NCI-H2107 treated with DMSO at 0.1 percent for 48 hours (cell line): Measurements from ENCODE around the gene FN3K.

ENCODE experiments used
- DNase-seq: peaks from one replicate; lab custom pipeline; 2025; ENCODE audit not compliant: unreplicated experiment; lab: John Stamatoyannopoulos, UW

FN3K gene

DNA sequence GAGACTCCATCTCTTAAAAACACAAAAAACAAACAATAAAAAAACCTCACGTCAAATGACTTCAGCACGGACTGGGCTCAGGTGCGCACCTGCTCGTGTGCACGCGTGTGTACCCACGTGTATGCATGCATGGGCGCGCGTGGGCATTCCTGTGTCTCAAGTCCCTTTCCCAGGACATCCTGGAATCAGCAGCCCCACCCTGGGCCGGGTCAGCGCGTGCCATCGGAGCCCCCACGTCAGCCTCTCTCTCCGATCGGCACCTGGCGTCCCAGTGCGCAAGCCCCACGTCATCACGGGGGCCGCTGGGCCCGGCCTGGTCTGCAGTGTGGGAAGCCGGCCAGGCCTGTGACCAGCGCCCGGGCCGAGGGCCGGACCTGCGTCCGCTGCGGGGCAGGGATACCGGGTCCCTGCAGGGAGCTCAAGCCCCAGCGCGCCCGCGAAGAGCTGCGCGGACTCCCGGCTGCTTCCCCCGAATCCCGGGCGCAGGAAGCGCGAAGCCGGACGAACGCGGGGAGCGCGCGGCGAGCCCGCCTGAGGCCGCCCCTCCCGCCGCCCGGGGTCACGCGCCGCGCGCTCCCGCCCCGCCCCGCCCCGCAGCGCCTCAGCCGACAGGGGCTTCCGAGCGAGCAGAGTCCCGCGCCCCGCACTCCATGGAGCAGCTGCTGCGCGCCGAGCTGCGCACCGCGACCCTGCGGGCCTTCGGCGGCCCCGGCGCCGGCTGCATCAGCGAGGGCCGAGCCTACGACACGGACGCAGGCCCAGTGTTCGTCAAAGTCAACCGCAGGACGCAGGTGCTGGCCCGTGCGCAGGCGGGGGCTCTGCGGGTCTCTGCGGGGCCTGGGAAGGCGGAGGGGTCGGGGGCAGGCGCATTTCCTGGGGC lies at the start of gene FN3K:
FN3K (plus strand) TSS at position 629 of the 880 bp plus-strand sequence; CDS start at position 651, 22 bp downstream.
- DNase-seq = no peak

DNA sequence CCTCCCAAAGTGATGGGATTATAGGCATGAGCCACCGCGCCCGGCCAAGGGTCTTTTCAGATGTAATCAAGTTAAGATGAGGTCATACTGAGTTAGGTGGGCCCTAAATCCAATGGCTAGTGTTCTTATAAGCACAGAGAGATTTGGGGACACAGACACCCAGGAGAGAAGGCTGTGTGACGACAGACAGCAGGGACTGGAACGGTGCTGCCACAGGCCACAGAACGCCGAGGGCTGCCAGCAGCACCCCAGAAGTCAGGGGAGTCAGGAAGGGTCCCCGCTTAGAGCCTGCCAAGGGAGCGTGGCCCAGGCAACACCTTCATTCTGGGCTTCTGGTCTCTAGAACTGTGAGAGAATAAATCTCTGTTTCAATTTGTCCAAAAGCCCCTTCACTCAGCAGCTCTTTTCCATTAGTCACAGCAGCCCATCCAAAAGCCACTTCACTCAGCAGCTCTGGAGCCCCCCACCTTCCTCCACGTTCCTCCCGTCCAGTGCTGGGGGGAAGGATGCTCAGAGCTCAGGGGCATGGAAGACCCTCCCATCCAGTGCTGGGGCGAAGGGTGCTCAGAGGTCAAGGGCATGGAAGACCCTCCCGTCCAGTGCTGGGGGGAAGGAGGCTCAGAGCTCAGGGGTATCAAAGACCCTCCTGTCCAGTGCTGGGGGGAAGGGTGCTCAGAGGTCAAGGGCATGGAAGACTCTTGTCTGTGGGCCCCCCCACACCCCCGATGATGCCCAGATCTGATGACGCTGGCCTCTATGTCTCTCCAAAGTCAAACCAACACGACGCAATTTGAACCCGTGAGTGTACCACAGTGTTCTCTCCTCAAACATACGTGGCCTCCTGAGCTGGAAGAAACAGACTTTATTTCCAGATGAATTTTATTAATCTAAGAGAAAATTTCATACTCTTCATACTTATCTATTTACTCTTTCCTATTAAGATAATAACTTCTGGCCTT lies 48.8 kb upstream of the FN3K start:
- DNase-seq = no peak

DNA sequence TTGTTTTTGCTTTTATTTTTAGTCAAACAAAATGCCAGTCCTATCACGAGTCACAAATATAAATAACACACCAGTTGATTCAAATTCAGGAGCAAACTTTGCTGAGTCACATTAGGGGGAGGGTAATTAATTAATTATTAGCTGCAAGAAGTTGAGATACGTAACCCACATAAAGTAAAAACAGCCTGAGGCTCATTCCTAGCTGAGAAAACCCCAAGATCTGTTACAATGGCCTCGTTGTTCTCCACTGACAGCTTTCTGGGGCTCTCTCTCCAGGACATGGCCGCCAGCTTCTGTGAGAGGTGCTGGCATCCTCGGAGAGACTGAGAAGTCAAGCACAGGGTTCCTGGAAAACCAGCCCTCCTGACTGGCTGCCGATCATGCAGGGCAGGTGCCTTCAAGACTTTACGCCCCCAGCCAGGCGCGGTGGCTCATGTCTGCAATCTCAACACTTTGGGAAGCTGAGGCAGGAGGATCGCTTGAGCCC lies 48.0 kb upstream of the FN3K start:
- no peak for DNase-seq

DNA sequence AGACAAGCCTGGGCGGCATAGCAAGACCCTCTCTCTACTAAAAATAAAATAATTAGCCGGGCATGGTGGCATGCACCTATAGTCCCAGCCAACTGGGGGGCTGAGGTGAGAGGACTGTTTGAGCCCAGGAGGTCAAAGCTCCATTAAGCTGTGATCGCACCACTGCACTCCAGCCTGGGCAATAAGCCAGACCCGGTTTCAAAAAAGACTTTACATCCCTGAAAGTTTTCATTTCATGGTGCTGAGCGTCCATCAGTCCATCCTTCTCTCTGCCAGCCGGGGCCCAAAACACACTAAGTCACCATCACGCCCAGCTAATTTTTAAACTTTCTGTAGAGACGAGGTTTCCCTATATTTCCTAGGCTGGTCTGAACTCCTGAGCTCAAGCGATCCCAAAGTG lies 47.5 kb upstream of the FN3K start:
- DNase-seq = no peak

DNA sequence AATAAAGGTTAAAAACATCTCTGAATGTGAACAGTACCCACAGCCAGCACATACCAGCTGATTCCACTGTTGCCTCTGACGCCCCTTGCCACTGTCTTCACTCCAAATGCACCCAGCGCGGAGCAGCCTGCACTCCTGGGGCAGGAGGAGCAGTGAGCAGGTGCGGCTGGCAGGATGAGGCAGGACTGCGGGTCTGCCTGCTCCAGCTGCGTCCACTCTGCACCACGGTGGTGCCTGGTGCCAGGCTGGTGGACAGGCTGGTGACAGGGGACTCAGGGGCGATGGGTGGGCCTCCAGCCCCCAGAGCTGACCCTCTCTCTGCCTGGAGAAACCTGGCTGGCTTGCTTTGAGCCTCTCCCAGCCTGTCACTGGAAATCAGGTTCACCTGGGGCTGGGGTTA lies 46.3 kb upstream of the FN3K start:
- no peak for DNase-seq

DNA sequence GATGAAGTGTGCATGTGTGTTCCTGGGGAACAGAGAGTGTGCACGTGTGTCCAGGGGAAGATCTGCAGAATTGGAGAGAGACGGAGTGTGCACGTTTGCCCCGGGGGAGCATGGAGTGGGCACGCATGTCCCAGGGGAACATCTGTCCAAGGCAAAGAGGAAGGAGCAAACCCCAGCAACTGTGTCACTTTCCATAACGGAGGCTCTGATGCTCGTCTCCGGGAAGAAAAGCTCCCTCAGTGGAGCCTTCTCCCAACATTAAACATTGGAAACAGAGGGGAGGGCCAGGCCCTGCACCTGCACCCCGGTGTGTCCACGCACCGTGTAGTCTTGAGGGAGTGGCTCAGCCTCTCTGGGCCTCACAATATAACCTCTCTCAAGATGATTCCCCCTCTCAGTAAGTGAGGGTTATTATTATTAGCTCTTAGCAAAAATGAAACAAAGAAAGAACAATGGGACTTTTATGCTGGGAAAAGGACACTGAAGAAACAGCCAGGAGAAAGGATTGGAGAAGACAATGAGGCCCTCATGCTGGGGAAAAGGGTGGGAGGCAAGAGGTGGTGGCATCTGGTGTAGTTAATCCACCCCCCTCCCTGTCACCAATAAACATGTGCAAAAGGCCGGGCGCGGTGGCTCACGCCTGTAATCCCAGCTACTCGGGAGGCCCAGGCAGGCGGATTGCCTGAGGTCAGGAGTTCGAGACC lies 44.5 kb upstream of the FN3K start:
- DNase-seq = no peak

DNA sequence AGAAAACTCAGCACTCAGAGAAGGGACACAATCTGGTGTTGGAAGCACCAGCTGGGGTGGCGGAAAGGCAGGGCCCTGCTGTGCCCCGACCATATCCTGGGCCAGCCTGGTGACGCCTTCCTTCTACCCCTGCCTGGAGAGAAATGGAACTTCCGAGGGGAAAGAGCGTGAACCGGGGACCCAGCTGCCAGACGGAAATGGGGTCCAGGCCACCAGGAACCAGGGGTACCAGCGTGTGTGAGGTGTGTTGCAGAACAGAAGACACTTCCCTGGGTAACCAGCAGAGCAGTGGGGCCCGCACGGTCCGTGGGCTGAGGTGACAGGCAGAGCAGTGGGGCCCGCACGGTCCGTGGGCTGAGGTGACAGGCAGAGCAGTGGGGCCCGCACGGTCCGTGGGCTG lies 43.7 kb upstream of the FN3K start:
- no peak for DNase-seq

DNA sequence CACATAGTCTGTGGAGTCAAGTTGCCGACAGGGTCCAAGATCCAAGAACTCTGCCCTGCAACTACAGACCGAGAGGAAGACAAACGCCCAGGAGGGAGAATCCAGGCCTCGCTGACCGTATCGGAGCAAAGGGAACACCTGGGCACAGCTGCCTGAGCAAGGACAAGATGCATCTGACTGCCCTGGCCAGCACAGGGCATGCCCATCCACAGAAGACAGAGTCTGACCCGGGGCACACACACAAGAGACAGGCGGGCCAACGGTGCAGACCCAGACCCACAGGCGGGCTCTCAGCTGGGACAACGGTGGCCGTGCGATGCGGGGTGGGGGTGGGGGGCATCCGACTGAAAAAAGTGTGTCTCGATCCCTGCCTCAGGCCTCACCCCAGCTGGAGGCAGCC lies 43.1 kb upstream of the FN3K start:
- no peak for DNase-seq

DNA sequence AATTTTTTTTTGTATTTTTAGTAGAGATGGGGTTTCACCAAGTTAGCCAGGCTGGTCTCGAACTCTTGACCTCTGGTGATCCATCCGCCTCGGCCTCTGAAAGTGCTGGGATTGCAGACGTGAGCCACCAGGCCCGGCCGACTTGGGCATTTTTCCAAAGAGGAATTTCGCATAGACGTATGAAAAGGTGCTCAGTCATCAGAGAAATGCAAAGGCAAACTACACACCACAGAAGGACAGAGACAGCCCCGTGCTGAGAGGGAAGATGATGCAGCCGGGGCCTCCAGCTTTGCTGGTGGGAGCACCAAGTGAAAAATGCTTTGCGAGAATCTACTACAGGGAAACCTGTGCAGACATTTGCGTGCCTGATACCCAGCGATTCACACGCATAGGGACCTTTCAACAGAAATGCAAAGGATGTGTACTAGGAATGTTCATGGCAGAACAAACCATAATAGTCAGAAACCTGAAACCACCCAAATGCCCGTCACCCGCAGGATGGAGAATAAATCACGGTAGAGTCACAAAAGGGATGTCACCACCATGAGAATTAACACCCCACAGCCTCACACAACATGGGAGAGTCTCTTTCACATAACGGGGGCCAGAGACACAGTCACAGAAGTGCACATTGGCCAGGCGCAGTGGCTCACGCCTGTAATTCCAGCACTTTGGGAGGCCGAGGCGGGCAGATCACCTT lies 42.1 kb upstream of the FN3K start:
- DNase-seq = no peak

DNA sequence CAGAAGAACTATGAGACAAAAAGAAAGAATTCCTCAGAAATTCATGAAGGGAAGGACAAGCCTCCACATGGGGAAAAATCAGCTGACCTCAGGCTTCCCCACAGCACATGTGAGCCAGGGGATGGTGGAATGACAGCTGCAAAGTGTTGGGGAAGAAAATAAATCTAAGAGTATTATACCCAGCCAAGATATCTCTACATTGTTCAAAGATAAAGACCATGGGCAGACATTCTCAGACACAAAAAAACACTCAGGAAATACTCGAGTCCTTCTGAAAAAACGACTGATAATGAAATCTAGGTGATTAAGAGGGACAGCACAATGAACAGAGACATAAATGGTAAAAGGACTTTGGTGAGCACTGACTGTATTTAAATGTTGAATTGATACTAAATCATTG lies 40.8 kb upstream of the FN3K start:
- no peak for DNase-seq

DNA sequence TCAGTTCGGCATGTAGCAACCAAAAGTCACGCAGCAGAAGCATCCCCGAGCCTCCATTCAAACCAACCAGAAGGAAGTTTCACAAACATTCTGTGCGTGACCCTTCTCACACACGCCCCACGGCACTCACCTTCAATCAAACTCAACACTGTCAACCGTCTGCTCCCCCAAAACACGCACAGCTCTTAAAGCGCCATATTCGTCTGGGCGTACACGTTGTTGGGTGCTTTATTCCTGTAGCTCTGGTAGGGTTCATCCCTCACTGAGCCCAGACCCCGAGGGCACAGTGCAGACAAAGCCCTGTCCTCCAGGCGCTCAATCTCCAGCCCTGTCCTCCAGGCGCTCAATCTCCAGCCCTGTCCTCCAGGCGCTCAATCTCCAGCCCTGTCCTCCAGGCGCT lies 39.2 kb upstream of the FN3K start:
- no peak for DNase-seq

DNA sequence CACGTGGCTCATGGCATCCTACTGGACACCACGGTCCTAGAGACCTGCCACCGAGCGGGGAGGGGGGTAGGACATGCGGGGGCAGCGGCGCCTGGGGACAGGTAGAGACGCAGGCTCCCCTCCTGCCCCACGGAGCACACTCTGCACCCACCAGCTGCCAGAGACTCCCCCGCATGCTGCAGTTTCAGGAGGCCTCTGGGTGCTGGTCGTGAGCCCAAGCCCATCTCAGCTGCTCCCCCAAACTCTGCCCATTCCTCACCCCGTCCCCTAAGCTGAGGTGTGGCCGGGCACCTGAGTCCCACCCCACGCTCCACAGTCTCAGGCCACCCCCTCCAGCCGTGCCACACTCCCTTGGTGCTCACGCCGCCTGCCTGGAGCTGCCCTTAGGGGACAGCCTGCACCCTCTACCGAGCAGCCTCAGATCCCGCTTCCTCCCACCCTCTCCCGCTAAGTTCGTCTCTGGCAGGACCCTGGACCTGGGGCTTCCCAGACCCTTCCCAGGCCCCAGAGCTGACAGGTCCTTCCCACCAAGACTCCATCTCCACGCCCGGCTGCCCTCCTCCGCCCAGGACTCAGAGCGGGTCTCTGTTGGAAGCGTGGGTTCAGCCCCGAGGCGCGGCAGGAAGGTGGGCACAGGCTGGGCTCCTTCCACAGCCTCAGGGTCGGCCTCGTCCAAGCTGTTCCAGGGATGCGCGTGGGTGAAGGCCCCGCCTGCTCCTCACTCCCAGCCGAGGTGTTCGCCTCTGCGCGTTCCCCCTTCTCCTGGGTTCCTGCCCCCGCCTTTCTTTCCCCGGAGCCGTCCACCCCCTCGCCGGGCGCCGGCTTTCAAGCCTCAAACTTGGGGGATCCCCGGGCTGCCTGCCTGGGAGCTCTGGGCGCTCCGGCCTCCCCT lies 38.3 kb upstream of the FN3K start:
- no peak for DNase-seq

DNA sequence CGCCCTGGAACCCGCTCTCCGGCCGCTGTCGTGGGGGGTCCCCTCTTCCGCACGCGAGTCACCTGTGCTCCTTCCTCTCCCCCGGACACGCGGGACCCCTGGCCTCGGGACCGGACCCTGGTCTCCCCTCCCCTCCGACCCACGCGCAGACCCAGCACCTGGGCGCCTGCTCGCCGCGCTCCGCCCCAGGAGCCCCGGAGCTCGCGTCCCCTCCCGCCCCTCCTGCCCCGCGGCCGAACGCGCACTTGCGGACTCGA lies 37.7 kb upstream of the FN3K start:
- DNase-seq = no peak

DNA sequence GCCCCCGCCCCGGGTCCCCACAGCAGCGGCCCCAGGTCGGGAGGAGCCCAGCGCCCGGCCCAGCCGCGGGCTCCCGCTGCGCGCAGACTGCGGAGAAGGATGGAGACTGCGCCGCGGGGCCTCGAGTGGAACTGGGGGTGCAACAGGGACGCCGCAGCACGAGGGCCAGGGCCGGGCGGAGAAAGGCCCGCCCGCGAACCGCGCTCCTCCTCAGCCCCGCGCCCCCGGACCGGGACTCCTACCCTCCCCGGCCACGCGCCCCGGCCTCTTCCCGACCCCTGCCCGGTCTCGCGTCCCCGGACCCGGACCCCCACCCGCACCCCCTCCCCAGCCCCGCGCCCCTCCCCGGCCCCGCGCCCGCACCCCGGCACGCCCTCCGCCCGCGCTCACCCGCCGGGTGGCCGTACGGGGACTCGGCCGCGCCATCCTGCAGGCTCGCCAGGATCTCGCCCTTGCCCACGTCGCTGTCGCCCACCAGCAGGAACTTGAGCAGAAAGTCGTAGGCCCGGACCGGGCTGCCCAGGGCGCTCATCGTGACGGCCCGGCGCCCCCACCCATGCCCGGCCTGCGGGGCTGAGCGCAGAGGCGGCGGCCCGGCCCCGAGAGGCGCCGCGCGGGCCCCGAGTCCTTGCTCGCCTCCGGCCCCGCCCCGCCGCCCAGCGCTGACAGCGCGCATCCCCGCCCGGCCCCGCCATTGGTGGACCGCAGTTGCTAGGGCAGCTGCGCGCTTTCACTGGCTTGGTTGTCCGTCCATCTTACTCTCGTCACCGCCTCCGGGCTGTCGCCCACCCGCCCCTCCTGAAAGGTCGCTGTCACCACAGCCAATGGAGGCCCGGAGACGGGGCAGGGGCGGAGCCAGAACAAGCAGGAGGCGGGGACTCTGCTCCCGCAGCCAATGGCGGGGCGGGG lies 37.1 kb upstream of the FN3K start, which contains the start of gene RAB40B:
RAB40B (minus strand) TSS at position 634 of the 909 bp plus-strand sequence; CDS start at position 532, 102 bp downstream.
- DNase-seq = peak; percentile 90

DNA sequence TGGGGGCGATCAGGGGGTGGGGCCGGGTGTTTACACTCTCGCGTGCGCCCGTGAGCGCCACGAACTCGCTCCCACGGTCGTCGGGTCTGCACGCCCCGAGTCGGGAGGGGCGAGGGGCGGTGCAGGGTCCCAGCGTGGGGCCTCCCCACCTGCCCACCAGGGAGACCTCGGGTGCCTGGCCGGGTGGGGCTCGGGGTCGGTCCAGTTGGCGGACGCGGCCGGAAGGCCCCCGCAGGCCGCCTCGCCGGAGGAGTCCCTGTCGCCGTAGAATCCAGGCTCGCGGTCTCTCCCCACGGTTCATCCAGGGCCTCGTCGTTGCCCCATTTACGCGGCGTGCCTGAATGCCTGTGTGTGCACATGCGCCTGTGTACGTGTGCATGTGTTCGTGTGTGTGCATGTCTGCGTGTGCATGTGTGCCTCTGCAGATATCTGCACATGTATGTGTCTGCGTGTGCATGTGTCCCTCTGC lies 36.4 kb upstream of the FN3K start:
- DNase-seq = no peak

DNA sequence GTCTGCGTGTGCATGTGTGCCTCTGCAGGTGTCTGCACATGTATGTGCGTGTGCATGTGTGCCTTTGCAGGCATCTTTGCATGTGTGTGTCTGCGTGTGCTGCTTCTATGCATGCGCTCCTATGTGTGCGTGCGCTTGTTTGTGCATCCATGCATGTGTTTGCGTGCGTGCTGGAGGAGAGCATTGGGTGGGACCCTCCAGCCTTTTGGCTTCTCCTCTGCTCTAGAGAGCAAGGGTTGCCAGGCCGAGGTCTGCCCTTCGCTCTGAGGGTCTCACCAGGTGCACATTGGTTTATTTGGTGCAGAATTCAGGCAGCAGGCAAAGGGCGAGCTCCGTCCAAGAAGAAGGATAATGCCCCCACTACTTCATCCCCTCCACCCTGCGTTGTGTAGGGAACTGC lies 35.9 kb upstream of the FN3K start:
- no peak for DNase-seq

DNA sequence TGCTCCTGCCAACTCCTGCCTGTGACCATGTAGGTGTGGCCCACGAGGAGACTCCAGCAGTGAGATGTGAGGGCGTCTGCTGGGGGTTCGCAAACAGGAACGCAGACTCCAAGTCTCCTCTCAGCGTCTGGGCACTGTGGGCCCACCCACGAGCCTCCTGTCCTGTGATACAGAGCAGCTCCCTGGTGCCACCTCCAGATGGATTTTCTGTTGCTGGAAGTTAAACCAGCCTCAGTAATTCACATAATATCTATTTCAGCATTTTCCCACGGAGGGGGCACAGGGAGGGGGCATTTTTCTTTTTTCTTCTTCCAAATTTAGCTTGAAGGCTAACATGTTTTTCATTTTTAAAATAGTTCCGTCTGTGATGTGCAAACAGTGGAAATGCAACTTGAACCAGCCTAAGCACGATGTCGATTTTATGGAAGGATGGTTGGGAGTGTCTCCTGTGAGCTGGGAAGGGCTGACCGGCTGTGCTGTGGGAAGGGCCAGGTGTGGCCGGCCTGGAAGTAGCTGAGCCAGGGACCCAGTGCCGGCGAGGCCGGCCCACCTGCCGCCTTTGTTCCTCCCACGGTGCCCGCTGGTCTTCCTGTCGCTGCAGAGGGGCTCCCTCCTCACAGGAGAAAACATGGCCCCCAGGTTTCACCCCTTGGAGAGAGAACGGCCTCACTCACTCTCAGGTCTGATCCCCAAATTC lies 33.0 kb upstream of the FN3K start:
- no peak for DNase-seq
